Adrenal gland (tissue), 12 donors: ENCODE measurements around the gene COX4I2. TPM values are rescaled to one million over a fixed set of nuclear protein-coding genes. Genes with fewer than 3 reads are reported as not detected.

Source experiments
- DNase-seq, 7 donors: peaks; one replicate each; pipeline ENCODE4 v3.0.0-alpha.2; 2019 to 2020
- H3K27ac ChIP-seq, 5 donors: fragments of 200-600 bp; sonication (generic) in 4 of 5; 1 replicate in 3 of 5; 2 replicates in 2 of 5; pipeline versions ENCODE4 v1.5.1 to v1.8.0; 2016 to 2020; ENCODE audit warnings: mild to moderate bottlenecking in 1 of 5
- H3K27me3 ChIP-seq: fragments of 200-600 bp; 2 replicates; pipeline ENCODE4 v1.8.0; 2021
- H3K36me3 ChIP-seq, 2 donors: fragments of 200-600 bp; replicated peaks in 1 of 2; 1 replicate in 1 of 2; 2 replicates in 1 of 2; pipeline versions ENCODE4 v1.5.1 to v1.8.0; 2018 to 2022
- H3K4me1 ChIP-seq, 2 donors: fragments of 200-600 bp; replicated peaks in 1 of 2; 1 replicate in 1 of 2; 2 replicates in 1 of 2; pipeline versions ENCODE4 v1.5.1 to v1.8.0; 2018 to 2021
- H3K4me3 ChIP-seq, 4 donors: fragments of 200-600 bp; sonication (generic) in 3 of 4; one replicate each; pipeline ENCODE4 v1.5.1; 2016 to 2018
- H3K9me3 ChIP-seq, 3 donors: fragments of 200-600 bp; sonication (generic) in 1 of 3; replicated peaks in 1 of 3; 1 replicate in 2 of 3; 2 replicates in 1 of 3; pipeline versions ENCODE4 v1.5.1 to v1.8.0; 2016 to 2021
- POLR2A ChIP-seq, 2 donors: fragments of 450-650 bp; IDR thresholded peaks; one replicate each; pipeline ENCODE4 v1.6.1; 2017; ENCODE audit warnings: antibody characterized with exemption in 2 of 2, mild to moderate bottlenecking in 2 of 2, moderate library complexity in 1 of 2
- WGBS, 4 donors: extraction: QIAGEN DNeasy Blood & Tissue Kit in 2 of 4; methylation state at CpG; one replicate each; pipeline versions ENCODE4 v1.1.5 to v1.1.7; 2013 to 2017; 5-methylcytosine and 5-hydroxymethylcytosine counted together
- intact Hi-C, 2 donors: fragments of 100-400 bp; cut with DNase I; formaldehyde crosslinking; loops; one replicate each; pipeline versions ENCODE4 v1.14.1 to v1.15.0; 2022 to 2023
- polyA plus RNA-seq, 3 donors: library from polyadenylated mRNA; stranded (reverse); fragments of 200-250 nt in 2 of 3; fragments of 350-450 nt in 1 of 3; fragmentation: Illumina TruSeq in 1 of 3; extraction: RNeasy Lipid Tissue Mini Kit (QIAGEN cat#74804) in 1 of 3; gene quantifications; one replicate each; pipeline ENCODE4 v1.2.3, GENCODE V29; 2013 to 2014
- total RNA-seq, 9 donors: library from RNA; depleted of rRNA in 4 of 9; stranded (reverse); fragments of >200 nt in 4 of 9; fragments of 120-200 nt in 1 of 9; fragmentation: NEBNext Ultra II Directional in 1 of 9; extraction: Animal tissue kit (Norgen Biotek cat#: 25700) in 1 of 9; gene quantifications; one replicate each; pipeline versions ENCODE4 v1.1.0 to v1.2.4, GENCODE V29; 2013 to 2023
- TF ChIP-seq, protein P1 (sequence below), 6 experiments: fragments of 450-650 bp in 4 of 6; fragments of 200-600 bp in 2 of 6; sonication (generic) in 1 of 6; IDR thresholded peaks; 1 replicate in 5 of 6; 2 replicates in 1 of 6; pipeline versions ENCODE4 v1.5.1 to v1.8.0; 2016 to 2021; ENCODE audit warnings: antibody characterized with exemption in 6 of 6, mild to moderate bottlenecking in 2 of 6, moderate library complexity in 1 of 6
- donor health status: healthy with polysubstance abuse.
- donor health status: Bipolar disorder and iron deficiency.
- donor health status: DM: yes; HTN: yes; CAD: no.
- donor health status: DM: no; HTN: no; CAD: no.
- donor health status: DM: no; HTN: no; CAD: no.
- donor health status: DM: yes; HTN: yes; CAD: no.

The COX4I2 gene
- total and polyA plus RNA-seq, 12 donors: 0.26 to 12.9 (median 2.2) TPM; not detected in 8

DNA sequence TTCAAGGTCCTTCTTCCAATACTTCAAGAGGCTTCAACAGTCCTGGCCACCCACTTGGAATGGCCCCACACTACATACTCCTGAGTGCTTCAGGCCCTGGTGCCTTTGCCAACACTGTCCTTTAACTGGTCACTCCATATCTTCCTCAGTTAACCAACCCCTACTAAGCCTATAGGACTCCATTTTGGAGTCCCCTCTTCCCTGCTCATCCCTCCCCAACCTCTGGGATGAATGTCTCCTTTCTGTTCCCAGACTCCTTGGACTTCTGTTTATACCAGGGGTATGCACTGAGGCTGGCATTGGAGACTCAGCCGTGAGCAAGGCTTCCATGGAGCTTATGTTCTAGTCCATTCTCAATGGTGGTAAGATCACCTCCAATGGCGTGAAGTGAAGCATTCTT, 33.6 kb downstream of the COX4I2 start:
- intact Hi-C loops: no loop called here
- no peak overlapping the region for H3K4me3 ChIP-seq
- H3K4me1 ChIP-seq: peaks cover 51 to 88% of the 10 kb centered on the region in 2 donors
- H3K27ac ChIP-seq: peak overlapping the region in 4 of 5 donors; percentile 70 to 85 (median 79)
- H3K9me3 ChIP-seq: no peaks in the 10 kb centered on the region
- no peaks in the 10 kb centered on the region for H3K27me3 ChIP-seq
- no peaks in the 10 kb centered on the region for H3K36me3 ChIP-seq
- TF ChIP-seq POLR2A (IDR thresholded peaks at IDR 0.05): no peak
- TF ChIP-seq, protein P1, sequence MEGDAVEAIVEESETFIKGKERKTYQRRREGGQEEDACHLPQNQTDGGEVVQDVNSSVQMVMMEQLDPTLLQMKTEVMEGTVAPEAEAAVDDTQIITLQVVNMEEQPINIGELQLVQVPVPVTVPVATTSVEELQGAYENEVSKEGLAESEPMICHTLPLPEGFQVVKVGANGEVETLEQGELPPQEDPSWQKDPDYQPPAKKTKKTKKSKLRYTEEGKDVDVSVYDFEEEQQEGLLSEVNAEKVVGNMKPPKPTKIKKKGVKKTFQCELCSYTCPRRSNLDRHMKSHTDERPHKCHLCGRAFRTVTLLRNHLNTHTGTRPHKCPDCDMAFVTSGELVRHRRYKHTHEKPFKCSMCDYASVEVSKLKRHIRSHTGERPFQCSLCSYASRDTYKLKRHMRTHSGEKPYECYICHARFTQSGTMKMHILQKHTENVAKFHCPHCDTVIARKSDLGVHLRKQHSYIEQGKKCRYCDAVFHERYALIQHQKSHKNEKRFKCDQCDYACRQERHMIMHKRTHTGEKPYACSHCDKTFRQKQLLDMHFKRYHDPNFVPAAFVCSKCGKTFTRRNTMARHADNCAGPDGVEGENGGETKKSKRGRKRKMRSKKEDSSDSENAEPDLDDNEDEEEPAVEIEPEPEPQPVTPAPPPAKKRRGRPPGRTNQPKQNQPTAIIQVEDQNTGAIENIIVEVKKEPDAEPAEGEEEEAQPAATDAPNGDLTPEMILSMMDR (IDR thresholded peaks at IDR 0.05): no peak
- WGBS, 4 donors: 97 to 100% (median 99%) methylated on average over 2 of the region's 2 CpGs
- DNase-seq: no peak

DNA sequence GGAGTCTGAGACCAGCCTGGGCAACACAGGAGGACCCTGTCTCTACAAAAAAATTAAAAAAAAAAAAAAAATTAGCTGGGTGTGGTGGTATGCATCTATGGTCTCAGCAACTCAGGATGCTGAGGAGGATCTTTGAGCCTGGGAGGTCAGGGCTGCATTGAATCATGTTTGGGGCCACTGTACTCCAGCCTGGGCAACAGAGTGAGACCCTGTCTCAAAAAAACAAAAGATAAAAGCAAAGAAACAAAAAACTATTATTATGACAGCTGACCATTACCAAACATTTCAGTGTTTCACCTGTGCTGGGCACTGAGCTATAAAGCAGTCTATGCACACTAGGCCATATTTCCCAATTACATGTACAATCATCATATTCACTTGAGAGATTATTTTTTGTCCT, 35.7 kb downstream of the COX4I2 start:
- TF ChIP-seq POLR2A (IDR thresholded peaks at IDR 0.05): no peak
- TF ChIP-seq, protein P1 (IDR thresholded peaks at IDR 0.05): no peak
- Histone ChIP-seq H3K9me3 (no peaks in the 10 kb centered on the region), H3K4me3 (no peak overlapping the region), H3K4me1 (peaks cover 51 to 87% of the 10 kb centered on the region in 2 donors), H3K36me3 (no peaks in the 10 kb centered on the region), H3K27me3 (no peaks in the 10 kb centered on the region), H3K27ac (peak overlapping the region in 1 of 5 donors; percentile 94)
- no peak for DNase-seq
- intact Hi-C loops: no loop called here

DNA sequence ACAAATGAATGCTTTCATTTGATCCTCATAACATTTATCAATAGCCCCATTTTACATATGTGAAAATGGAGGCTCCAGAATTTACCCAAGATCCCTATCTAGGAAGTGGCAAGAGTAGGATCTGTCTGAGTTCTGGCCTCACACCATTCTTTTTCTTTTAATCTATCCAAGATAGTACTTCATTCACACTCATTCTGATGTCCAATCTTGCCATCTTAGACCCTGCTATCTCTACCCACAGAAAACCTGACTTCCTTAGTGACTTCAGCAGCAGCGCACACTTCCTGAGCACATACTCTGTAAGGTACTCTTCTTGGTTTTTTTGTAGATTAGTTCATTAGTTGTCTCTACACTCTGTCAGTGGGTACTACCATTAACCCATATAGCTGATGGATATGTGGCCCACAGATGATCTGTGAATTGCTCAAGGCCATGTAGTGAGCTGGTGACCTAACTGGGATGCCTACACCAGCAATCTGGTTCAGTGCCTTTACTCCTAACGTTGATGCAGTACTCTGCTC, 36.3 kb downstream of the COX4I2 start:
- peak overlapping the region in 4 of 5 donors; percentile 72 to 94 (median 86) for H3K27ac ChIP-seq
- peaks cover 57 to 87% of the 10 kb centered on the region in 2 donors for H3K4me1 ChIP-seq

DNA sequence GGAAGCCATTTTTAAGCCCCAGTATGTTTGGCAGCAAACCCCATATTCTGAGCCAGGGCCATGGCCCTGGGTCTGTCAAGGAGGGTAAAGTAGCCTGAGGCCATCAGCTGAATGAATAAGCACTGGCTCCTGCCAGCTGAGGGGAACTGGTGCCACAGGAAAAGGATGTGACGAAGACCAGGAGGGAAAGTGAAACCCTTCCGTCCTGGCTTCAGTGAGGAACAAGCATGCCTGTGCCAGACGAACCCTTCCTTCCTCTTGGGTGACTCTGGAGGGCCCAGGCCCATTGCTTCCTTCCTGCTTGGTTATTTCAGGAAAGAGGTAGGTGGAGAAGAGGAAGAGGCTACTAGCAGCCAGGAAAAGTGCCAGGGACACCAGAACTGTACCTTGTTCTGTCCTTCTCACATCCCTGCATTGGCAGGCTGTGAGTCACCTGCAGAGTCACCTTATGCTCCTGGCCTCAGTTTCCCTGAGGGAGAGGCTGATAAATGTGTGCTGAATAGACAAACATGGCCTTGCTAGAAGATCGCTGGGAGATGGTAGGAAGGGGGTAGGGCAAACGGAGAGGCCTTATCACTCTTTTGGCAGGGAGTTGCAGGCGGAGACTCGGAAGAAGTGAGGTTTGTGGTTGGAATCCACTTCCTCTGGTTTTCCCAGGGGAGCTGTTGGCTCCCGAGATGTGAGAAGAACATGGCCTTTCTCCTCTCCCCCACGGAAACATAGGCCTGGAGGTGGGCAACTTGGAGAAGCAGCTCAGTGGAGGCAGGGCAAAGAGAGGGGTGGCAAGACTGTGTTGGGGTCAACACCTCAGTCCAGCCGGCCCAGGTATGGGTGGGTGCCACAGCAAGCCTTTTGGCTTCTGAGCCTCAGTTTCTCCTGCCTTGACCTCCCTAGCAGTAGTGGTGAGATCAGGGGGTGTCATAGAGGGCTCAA, 37.4 kb downstream of the COX4I2 start:
- Histone ChIP-seq H3K36me3 (no peaks in the 10 kb centered on the region), H3K27me3 (no peaks in the 10 kb centered on the region), H3K4me3 (peak overlapping the region in 2 of 4 donors; percentile 17 to 49), H3K9me3 (no peaks in the 10 kb centered on the region), H3K27ac (peak overlapping the region; percentile 33 to 94 (median 85)), H3K4me1 (peaks cover 56 to 88% of the 10 kb centered on the region in 2 donors)
- DNase-seq: peak; percentile 71 to 94 (median 85)
- intact Hi-C loops: no loop called here
- 13 to 30% (median 17%) methylated on average over 7 to 10 of the region's 10 CpGs for WGBS, 4 donors
- TF ChIP-seq, protein P1 (IDR thresholded peaks at IDR 0.05): no peak
- peak in 1 of 2 donors; percentile 36 for TF ChIP-seq POLR2A (IDR thresholded peaks at IDR 0.05)

More for the DNA sequence above, 36.3 kb downstream of the COX4I2 start:
- intact Hi-C loops: no loop called here
- no peak for TF ChIP-seq POLR2A (IDR thresholded peaks at IDR 0.05)
- TF ChIP-seq, protein P1 (IDR thresholded peaks at IDR 0.05): no peak
- no peaks in the 10 kb centered on the region for H3K9me3 ChIP-seq
- H3K4me3 ChIP-seq: no peak overlapping the region
- no peak for DNase-seq
- H3K27me3 ChIP-seq: no peaks in the 10 kb centered on the region
- H3K36me3 ChIP-seq: no peaks in the 10 kb centered on the region
- WGBS, 4 donors: 51 to 72% (median 53%) methylated on average over 2 of the region's 2 CpGs
